PC-9 (cell line): ENCODE measurements around the gene ATP2B1. TPM values are rescaled to one million over a fixed set of nuclear protein-coding genes. Genes with fewer than 3 reads are reported as not detected.

Source experiments
- BruUV-seq: library from RNA; stranded (reverse); fragments of 400-500 nt; replicated peaks from 2 replicates; lab custom pipeline; 2021; lab: Mats Ljungman, UMichigan
- CTCF ChIA-PET: fragments of 300-600 bp; sonication (Branson Sonifier 250); formaldehyde crosslinking; loops from one replicate; lab custom pipeline; 2022; ENCODE audit warnings: antibody characterized with exemption; lab: Charles Lee
- POLR2A ChIA-PET: fragments of 300-600 bp; sonication (Branson Sonifier 250); formaldehyde crosslinking; loops from one replicate; lab custom pipeline; 2022; ENCODE audit warnings: antibody characterized with exemption; ENCODE audit not compliant: unreplicated experiment; lab: Charles Lee
- DNase-seq, 2 experiments: peaks; one replicate each; pipeline versions ENCODE4 v3.0.0 to v3.0.0-alpha.2; 2015 to 2022; ENCODE audit warnings: mixed read lengths in 1 of 2
- H2AFZ ChIP-seq: fragments of 200-600 bp; sonication (generic); 2 replicates; pipeline ENCODE4 v1.8.1; 2017; ENCODE audit warnings: antibody characterized with exemption
- H3F3A ChIP-seq: fragments of 200-600 bp; sonication (generic); 2 replicates; pipeline ENCODE4 v1.8.1; 2017; ENCODE audit warnings: antibody characterized with exemption, mild to moderate bottlenecking, low read depth; ENCODE audit not compliant: insufficient read depth
- H3K27ac ChIP-seq: fragments of 200-600 bp; sonication (generic); 2 replicates; pipeline ENCODE4 v1.6.1; 2016; ENCODE audit warnings: mixed run types
- H3K27me3 ChIP-seq: fragments of 200-600 bp; sonication (generic); 2 replicates; pipeline ENCODE4 v1.6.1; 2016; ENCODE audit warnings: low read depth, mixed run types; ENCODE audit not compliant: insufficient read depth
- H3K36me3 ChIP-seq: fragments of 200-600 bp; sonication (generic); 2 replicates; pipeline ENCODE4 v1.6.1; 2016; ENCODE audit warnings: low read depth, mixed run types
- H3K4me1 ChIP-seq: fragments of 200-600 bp; sonication (generic); replicated peaks from 2 replicates; pipeline ENCODE4 v1.6.1; 2016; ENCODE audit warnings: mixed run types; ENCODE audit not compliant: insufficient read depth
- H3K4me2 ChIP-seq: fragments of 200-600 bp; sonication (generic); 2 replicates; pipeline ENCODE4 v1.6.1; 2017; ENCODE audit warnings: mixed run types
- H3K4me3 ChIP-seq: fragments of 200-600 bp; sonication (generic); 2 replicates; pipeline ENCODE4 v1.6.1; 2016; ENCODE audit warnings: mixed run types
- H3K79me2 ChIP-seq: fragments of 200-600 bp; sonication (generic); 2 replicates; pipeline ENCODE4 v1.6.1; 2017; ENCODE audit warnings: low read depth, mixed run types
- H3K9me2 ChIP-seq: fragments of 200-600 bp; sonication (generic); 2 replicates; pipeline ENCODE4 v1.8.1; 2017; ENCODE audit warnings: mild to moderate bottlenecking; ENCODE audit not compliant: insufficient read depth
- H3K9me3 ChIP-seq: fragments of 200-600 bp; sonication (generic); 2 replicates; pipeline ENCODE4 v1.8.1; 2016; ENCODE audit warnings: low read depth; ENCODE audit not compliant: insufficient read depth
- H4K20me1 ChIP-seq: fragments of 200-600 bp; sonication (generic); 2 replicates; pipeline ENCODE4 v1.8.1; 2017; ENCODE audit not compliant: insufficient read depth
- EZH2 ChIP-seq: fragments of 200-600 bp; sonication (generic); IDR thresholded peaks from 2 replicates; pipeline ENCODE4 v1.8.0; 2017; ENCODE audit warnings: antibody characterized with exemption, low read depth
- intact Hi-C: fragments of 100-400 bp; cut with micrococcal nuclease; formaldehyde crosslinking; loops from one replicate; pipeline ENCODE4 v1.10.0; 2022; ENCODE audit not compliant: unreplicated experiment
- total RNA-seq: library from RNA; stranded (reverse); gene quantifications from 2 replicates; pipeline ENCODE4 v1.2.3, GENCODE V29; 2021
- TF ChIP-seq, protein P1 (sequence below): fragments of 200-600 bp; sonication (generic); conservative IDR thresholded peaks from 2 replicates; pipeline ENCODE4 v1.6.1; 2017; ENCODE audit warnings: mixed run types, antibody characterized with exemption, mild to moderate bottlenecking, moderate library complexity

ATP2B1 gene
- total RNA-seq, 1 experiment from 2014 or later: 29.4 TPM

DNA sequence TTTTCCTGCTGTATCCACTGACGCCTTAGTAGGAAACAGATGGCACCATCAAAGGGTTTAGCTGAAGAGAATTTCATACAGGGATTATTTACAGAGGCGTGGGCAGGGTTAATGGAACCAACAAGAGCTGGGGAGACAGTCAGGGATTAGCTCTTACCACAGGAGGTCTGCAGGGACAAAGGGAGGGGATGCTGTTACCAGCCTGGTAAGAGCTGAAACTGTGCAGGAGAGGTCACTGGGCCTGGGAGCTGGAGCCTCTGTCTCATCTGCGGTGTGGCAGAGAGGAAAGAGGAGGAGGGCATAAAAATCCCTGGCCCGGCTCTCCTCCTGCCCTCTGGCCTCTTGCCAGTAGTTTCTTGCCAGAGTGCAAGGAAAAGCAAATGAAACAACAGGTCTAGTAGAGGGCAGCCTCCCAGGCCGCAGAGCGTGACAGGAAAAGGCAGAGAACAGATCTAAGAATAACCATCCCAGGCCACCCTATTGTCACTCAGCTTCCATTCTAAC is 163.9 kb downstream of the ATP2B1 start:
- no TSS peak for BruUV-seq
- Histone ChIP-seq H3K4me1 (no peaks in the 10 kb centered on the region), H3K79me2 (no peaks in the 10 kb centered on the region), H2AFZ (no peak overlapping the region), H3K9me3 (no peaks in the 10 kb centered on the region), H3K27ac (no peak overlapping the region), H3K27me3 (no peaks in the 10 kb centered on the region), H3K36me3 (no peaks in the 10 kb centered on the region), H3K9me2 (no peaks in the 10 kb centered on the region), H3K4me2 (no peak overlapping the region), H4K20me1 (no peaks in the 10 kb centered on the region), H3K4me3 (no peak overlapping the region), H3F3A (no peaks in the 10 kb centered on the region)
- TF ChIP-seq, protein P1, sequence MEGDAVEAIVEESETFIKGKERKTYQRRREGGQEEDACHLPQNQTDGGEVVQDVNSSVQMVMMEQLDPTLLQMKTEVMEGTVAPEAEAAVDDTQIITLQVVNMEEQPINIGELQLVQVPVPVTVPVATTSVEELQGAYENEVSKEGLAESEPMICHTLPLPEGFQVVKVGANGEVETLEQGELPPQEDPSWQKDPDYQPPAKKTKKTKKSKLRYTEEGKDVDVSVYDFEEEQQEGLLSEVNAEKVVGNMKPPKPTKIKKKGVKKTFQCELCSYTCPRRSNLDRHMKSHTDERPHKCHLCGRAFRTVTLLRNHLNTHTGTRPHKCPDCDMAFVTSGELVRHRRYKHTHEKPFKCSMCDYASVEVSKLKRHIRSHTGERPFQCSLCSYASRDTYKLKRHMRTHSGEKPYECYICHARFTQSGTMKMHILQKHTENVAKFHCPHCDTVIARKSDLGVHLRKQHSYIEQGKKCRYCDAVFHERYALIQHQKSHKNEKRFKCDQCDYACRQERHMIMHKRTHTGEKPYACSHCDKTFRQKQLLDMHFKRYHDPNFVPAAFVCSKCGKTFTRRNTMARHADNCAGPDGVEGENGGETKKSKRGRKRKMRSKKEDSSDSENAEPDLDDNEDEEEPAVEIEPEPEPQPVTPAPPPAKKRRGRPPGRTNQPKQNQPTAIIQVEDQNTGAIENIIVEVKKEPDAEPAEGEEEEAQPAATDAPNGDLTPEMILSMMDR: no peak
- TF ChIP-seq EZH2: no peak
- DNase-seq: no peak
- POLR2A ChIA-PET: no interaction called here
- intact Hi-C loops: loop anchor here (5.0 to 10.0 kb wide), 5 partner anchors 163 to 1310 kb away; partner anchors contain the start of gene ATP2B1
- CTCF ChIA-PET: no interaction called here

DNA sequence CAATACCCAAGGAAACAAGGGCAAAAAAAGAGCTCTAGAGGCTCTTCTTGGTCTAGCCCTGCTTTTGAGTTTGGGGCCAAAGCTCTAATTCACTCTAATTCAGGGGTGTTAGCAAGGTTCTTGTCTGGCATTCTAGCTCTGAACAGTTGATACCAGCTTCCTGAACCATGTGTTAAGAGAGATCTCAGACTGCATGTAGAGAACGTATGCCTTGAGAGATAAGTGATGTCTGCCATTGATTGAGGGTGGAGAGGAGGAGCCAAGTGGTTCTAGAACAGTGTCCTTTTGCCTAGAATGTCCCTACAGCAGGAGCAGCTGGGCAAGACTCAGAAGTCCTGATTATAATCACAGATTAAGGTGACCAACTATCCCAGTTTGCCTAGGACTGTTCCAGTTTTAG is 164.6 kb downstream of the ATP2B1 start:
- H3K27me3 ChIP-seq: no peaks in the 10 kb centered on the region
- H3K79me2 ChIP-seq: no peaks in the 10 kb centered on the region
- H3K27ac ChIP-seq: no peak overlapping the region
- no peaks in the 10 kb centered on the region for H3K36me3 ChIP-seq
- no peaks in the 10 kb centered on the region for H4K20me1 ChIP-seq
- intact Hi-C loops: loop anchor here (5.0 to 10.0 kb wide), 5 partner anchors 163 to 1311 kb away; partner anchors contain the start of gene ATP2B1
- no peaks in the 10 kb centered on the region for H3K4me1 ChIP-seq
- POLR2A ChIA-PET: no interaction called here
- H3K9me3 ChIP-seq: no peaks in the 10 kb centered on the region
- H2AFZ ChIP-seq: no peak overlapping the region
- CTCF ChIA-PET: no interaction called here
- TF ChIP-seq, protein P1: no peak
- no peak for TF ChIP-seq EZH2
- no peak overlapping the region for H3K4me2 ChIP-seq
- H3K9me2 ChIP-seq: no peaks in the 10 kb centered on the region
- no peak for DNase-seq
- H3F3A ChIP-seq: no peaks in the 10 kb centered on the region
- H3K4me3 ChIP-seq: no peak overlapping the region
- BruUV-seq: no TSS peak

DNA sequence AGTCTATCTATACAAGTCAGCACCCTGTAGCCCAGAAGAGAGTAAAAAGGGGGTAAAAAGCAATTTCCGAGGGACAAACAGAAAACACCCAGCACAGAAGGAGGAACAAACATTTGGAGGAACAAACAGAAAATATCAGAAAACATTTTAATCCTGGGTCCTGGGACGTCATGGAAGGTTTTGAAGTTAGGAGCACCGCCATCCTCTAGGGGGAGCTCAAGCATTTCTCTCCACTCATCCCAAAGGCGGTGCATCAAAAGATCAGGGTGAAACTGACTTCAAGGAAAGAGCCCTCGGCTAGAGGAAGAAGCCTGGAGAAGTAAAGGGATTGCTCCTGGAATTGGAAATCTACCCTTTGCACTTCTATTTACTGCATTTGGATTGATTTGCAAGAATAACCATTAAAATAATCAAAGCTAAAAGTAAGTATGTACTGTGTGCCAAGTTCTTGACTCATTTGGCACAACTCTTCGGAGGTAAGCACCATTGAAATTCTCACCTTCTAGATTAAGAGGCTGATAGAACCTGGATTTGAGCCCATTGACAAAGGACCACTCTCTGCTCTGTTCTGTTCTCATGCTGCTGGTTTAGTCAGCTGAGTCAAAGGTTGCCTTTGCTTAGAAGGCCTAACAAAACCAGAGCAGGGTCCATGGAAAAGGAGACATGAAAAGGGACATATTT is 165.6 kb downstream of the ATP2B1 start:
- TF ChIP-seq, protein P1: peak; percentile 92
- no peak for TF ChIP-seq EZH2
- H3K4me2 ChIP-seq: no peak overlapping the region
- ChIA-PET POLR2A (no interaction called here), CTCF (interaction anchor here (0.6 kb wide), 1 partner anchor 415 kb away, joined by 3 read pairs; no protein-coding TSS in a partner anchor)
- H3K27ac ChIP-seq: no peak overlapping the region
- no peaks in the 10 kb centered on the region for H3K4me1 ChIP-seq
- H4K20me1 ChIP-seq: no peaks in the 10 kb centered on the region
- no peak overlapping the region for H2AFZ ChIP-seq
- intact Hi-C loops: loop anchor here (2.0 to 10.0 kb wide), 6 partner anchors 164 to 1398 kb away; partner anchors contain the start of gene ATP2B1
- H3K9me2 ChIP-seq: no peaks in the 10 kb centered on the region
- no peaks in the 10 kb centered on the region for H3K9me3 ChIP-seq
- H3K79me2 ChIP-seq: no peaks in the 10 kb centered on the region
- DNase-seq: peak; percentile 60 to 62
- H3F3A ChIP-seq: no peaks in the 10 kb centered on the region
- BruUV-seq: no TSS peak
- H3K36me3 ChIP-seq: no peaks in the 10 kb centered on the region
- no peaks in the 10 kb centered on the region for H3K27me3 ChIP-seq
- no peak overlapping the region for H3K4me3 ChIP-seq
